Tongue (tissue), 2 donors: ENCODE data around the gene LARGE1. TPM values are rescaled to one million over a fixed set of nuclear protein-coding genes. Genes with fewer than 3 reads are reported as not detected.

Experiments
- small RNA-seq: library from RNA; depleted of rRNA; stranded (forward); fragments of <200 nt; gene quantifications from one replicate; pipeline ENCODE3, GENCODE V24; 2014; ENCODE audit warnings: low replicate concordance
- total RNA-seq: library from RNA; depleted of rRNA; stranded (reverse); fragments of >200 nt; gene quantifications from one replicate; pipeline ENCODE4 v1.2.3, GENCODE V29; 2014

Gene LARGE1
- total RNA-seq, 1 donor from 2014 or later = 18.3 TPM

Small RNA genes lying within 50 kb of the gene (small RNA-seq; reads per million reads assigned to genes)
- gene MIR4764 (not detected), gene SNORA50B (not detected)
